ENCODE measurements around the gene QSOX2. TPM values are rescaled to one million over a fixed set of nuclear protein-coding genes. Genes with fewer than 3 reads are reported as not detected.
A peak's percentile ranks its signal among the peaks of the same experiment; 100 is the strongest.

The QSOX2 gene
- total RNA-seq, 1 experiment from 2014 or later, result 13.7 TPM

GRCh38 chr9:136228107-136228875 is 17.3 kb downstream of the QSOX2 start:
- in situ Hi-C loops (cut with HindIII; ENCODE audit: low sequenced_read_pairs), result no loop called here
- DNase-seq (ENCODE audit: low spot score), result peak; percentile 64

- no peak for DNase-seq (ENCODE audit: low spot score)
- in situ Hi-C loops (cut with HindIII; ENCODE audit: low sequenced_read_pairs), result no loop called here
Measured at GRCh38 chr9:136226680-136227407, 18.8 kb downstream of the QSOX2 start.

DNA sequence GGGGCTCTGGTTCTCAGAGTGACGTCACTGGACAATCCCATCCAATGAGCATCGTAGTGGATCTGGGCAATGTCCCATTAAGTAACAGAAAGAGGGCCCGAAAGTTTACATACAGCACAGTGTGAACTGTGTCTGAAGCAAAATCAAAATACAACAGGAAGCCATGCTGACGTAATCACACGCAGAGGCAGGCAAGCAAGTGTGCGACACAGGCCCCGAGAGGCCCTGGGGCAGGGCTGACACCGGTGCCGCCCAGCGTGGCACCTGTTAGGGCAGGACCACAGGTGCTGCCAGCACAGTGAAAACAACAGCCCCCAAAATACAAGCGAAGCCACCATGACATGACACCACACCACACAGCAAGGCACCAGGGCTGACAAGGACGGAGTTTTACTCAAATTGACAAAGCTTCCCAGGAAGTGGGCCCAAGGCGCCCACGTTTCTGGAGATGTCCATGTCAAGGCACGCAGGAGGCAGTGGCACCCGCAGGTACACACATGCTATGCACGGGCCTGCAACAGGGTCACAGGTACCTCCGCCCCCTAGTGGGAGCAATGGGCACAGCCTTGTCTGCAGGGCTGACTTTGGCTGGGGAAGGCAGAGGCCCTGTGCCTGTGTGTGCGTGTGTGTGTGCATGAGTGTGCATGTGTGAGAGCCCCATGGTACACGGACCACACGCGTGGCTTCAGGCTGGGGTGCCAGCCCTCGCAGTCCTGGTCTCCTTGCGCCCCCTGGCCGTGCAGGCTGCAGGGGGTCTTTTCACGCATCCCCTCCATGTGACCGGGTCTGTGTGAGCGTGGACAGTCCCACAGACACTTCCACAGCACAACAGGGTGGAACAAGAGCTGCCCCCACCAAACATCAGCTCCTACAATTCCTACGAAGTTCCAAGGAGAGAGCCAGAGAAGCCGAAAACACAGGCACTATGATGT is 19.6 kb downstream of the QSOX2 start:
- DNase-seq (ENCODE audit: low spot score), result peak; percentile 61
- in situ Hi-C loops (cut with HindIII; ENCODE audit: low sequenced_read_pairs), result no loop called here

DNA sequence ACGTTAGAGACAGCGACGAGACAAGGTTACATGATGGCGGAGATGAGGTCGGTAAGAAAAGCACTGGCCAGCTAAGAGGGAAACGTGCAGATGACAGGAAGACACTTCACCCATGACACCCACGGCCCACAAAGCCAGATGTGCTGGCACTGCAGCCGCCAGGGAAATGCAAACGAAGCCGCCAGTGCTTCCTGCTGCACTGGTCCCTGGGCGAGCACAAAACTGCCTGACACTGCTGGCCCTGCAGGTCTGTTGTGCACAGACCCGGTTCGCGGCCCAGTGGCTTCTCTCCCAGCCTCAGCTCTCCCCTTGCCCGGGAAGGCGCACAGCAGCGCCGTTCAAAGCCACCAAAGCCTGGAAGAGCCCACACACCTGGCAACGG is 20.3 kb downstream of the QSOX2 start:
- in situ Hi-C loops (cut with HindIII; ENCODE audit: low sequenced_read_pairs), result no loop called here
- no peak for DNase-seq (ENCODE audit: low spot score)

- DNase-seq (ENCODE audit: low spot score), result no peak
- in situ Hi-C loops (cut with HindIII; ENCODE audit: low sequenced_read_pairs), result no loop called here
Measured at GRCh38 chr9:136223871-136224640, 21.6 kb downstream of the QSOX2 start.

- in situ Hi-C loops (cut with HindIII; ENCODE audit: low sequenced_read_pairs), result no loop called here
- DNase-seq (ENCODE audit: low spot score), result no peak
Measured at GRCh38 chr9:136222906-136223285, 22.7 kb downstream of the QSOX2 start.

- in situ Hi-C loops (cut with HindIII; ENCODE audit: low sequenced_read_pairs), result no loop called here
- no peak for DNase-seq (ENCODE audit: low spot score)
Measured at GRCh38 chr9:136222166-136222905, 23.3 kb downstream of the QSOX2 start.

GRCh38 chr9:136220017-136220729 is 25.4 kb downstream of the QSOX2 start:
- DNase-seq (ENCODE audit: low spot score), result no peak
- in situ Hi-C loops (cut with HindIII; ENCODE audit: low sequenced_read_pairs), result no loop called here

DNA sequence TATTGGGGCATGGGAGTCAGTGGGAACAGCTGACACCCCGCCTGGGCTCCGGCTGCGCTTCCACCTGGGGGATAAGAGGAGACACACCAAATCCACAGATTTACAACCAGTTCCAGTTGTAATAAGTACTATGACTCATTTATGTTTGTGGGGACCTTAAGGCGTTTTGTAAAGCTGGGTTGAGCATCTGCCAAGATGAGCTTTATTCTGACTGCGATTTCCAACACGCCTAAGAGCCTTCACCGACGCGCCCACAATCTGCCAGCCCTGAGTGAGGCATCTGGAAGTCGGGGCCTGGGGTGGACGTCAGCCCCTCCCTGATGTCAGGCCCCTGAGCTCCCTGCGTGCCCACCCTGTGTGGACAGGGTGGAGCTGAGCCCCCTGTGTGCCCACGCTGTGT is 26.3 kb downstream of the QSOX2 start:
- no peak for DNase-seq (ENCODE audit: low spot score)
- in situ Hi-C loops (cut with HindIII; ENCODE audit: low sequenced_read_pairs), result no loop called here

DNA sequence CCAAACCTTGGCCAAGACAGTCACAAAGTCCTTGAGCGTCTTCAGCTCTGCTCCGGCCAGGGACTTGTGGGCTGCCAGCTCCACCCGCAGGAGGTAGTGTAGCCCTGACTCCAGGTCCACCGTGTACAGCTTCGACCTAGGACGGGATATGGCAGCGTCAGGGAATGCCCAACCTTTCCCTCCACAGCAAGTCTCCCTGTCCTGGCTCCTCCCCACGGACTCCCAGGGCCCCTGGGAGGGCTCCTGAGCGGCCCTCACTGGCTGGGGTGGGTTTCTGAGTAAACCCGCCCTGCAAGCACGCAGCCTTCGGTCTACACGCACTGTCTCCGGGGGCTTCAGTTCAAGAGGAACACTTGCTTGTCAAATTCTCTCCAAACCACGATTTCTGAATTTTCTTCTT is 26.9 kb downstream of the QSOX2 start:
- DNase-seq (ENCODE audit: low spot score), result no peak
- in situ Hi-C loops (cut with HindIII; ENCODE audit: low sequenced_read_pairs), result no loop called here

GRCh38 chr9:136218271-136218670 is 27.3 kb downstream of the QSOX2 start:
- DNase-seq (ENCODE audit: low spot score), result no peak
- in situ Hi-C loops (cut with HindIII; ENCODE audit: low sequenced_read_pairs), result no loop called here

DNA sequence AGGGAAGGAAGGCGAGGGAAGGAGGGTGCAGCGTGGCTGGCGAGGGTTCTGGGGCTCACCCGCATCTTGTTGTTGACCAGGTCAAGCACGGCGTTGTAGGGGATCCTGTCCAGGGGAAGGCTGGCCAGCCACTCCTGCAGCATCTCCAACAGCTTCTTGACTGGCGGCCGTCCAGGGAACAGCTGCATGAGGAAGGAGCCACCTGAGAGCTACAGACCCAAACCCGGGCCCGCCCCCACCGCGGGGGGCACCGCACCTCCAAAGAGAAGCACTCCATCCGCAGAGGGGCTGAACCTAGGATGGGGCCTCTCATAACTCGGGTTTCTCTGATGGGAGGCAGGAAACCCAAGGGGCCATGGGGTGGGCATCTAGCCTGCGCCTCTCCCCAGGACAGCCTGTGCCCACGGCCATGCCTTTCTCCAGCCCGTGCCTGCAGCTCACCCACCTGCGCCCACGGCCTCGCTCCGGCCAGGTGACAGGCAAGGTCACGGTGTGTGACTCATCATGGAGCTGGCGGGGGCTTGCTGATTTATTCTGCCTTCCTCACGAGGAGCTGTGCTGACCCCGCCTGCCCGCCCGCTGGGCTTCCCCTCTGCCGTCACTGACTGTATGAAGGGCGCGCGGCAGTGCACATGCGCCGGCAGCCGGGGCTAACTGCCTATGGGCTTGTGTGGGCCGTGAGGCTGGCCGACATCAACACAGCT is 28.9 kb downstream of the QSOX2 start:
- DNase-seq (ENCODE audit: low spot score), result no peak
- in situ Hi-C loops (cut with HindIII; ENCODE audit: low sequenced_read_pairs), result no loop called here

DNA sequence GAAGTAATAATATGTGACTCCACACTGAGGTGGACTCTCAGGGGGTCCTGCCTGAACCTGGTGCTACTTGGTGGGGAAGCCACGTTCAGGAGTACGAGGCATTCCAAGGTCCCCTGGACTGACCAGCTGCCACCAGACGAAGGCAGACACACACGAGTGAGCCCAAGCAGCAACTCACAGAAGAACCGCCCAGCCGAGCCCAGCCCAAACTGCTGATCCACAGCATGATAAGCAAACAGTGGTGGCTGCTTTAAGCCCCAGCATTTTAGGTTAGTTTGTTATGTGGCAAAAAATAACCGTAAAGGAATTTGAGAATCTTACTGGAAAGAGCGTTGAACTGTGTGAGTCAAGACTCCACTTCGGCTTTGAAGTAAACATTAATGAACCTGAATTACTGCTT is 31.9 kb downstream of the QSOX2 start:
- in situ Hi-C loops (cut with HindIII; ENCODE audit: low sequenced_read_pairs), result no loop called here
- no peak for DNase-seq (ENCODE audit: low spot score)

DNA sequence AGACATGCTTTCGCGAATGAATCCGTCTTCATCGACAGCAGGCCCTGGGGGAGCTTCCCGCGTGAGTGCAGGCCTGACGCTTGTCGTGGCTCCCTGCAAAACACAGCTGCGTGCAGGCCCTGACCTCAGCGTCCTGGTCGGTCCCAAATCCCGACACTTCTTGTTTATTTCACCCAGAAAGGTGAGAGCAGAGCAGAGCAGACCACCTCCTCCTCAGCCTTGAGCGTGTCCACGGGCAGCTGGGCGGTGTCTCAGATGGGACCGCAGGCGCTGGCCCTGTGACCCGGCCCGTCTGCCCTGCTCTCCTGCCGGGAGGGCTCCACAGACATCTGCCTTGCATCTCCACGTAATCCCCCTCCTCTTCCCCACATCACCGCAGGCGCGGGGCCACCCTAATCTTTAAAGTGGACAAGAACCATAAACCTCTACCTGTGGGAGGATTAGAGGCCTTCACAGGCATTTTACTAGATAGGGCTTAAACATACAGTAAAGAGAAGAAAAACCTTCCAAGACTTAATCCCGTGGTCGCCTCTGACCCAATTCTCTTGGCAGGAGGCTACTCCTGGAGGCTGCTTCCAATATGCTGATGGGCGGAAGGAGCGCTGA is 33.2 kb downstream of the QSOX2 start:
- in situ Hi-C loops (cut with HindIII; ENCODE audit: low sequenced_read_pairs), result no loop called here
- no peak for DNase-seq (ENCODE audit: low spot score)

GRCh38 chr9:136211441-136212344 is 33.9 kb downstream of the QSOX2 start:
- in situ Hi-C loops (cut with HindIII; ENCODE audit: low sequenced_read_pairs), result no loop called here
- DNase-seq (ENCODE audit: low spot score), result no peak

- in situ Hi-C loops (cut with HindIII; ENCODE audit: low sequenced_read_pairs), result no loop called here
- no peak for DNase-seq (ENCODE audit: low spot score)
Measured at GRCh38 chr9:136211006-136211405, 34.6 kb downstream of the QSOX2 start.

Data from G401 (cell line).